Caco-2 (cell line): ENCODE data around the gene PPP1R7. TPM values are rescaled to one million over a fixed set of nuclear protein-coding genes. Genes with fewer than 3 reads are reported as not detected.

Source experiments
- BruUV-seq: library from RNA; stranded (reverse); fragments of 400-500 nt; replicated peaks from 2 replicates; lab custom pipeline; 2021; lab: Mats Ljungman, UMichigan
- CTCF ChIA-PET: fragments of 300-600 bp; sonication (Branson Sonifier 250); formaldehyde crosslinking; loops from one replicate; lab custom pipeline; 2022; ENCODE audit warnings: antibody characterized with exemption; lab: Charles Lee
- POLR2A ChIA-PET: fragments of 300-600 bp; sonication (Branson Sonifier 250); formaldehyde crosslinking; loops from one replicate; lab custom pipeline; 2022; ENCODE audit warnings: antibody characterized with exemption; lab: Charles Lee
- DNase-seq, 2 experiments: peaks; one replicate each; pipeline versions ENCODE4 v3.0.0 to v3.0.0-alpha.2; 2020 to 2022
- H3K27me3 ChIP-seq: replicated peaks from 2 replicates; pipeline ENCODE4 v1.6.0; 2011; ENCODE audit warnings: low read length; ENCODE audit not compliant: control insufficient read depth, insufficient read depth
- H3K36me3 ChIP-seq: 2 replicates; pipeline ENCODE4 v1.5.1; 2011; ENCODE audit warnings: low read length; ENCODE audit not compliant: control insufficient read depth, insufficient read depth
- H3K4me1 ChIP-seq: fragments of 250-450 bp; sonication (Bioruptor Pico); 2 replicates; pipeline ENCODE4 v1.5.1; 2020; ENCODE audit warnings: mild to moderate bottlenecking
- H3K4me3 ChIP-seq: 2 replicates; pipeline ENCODE4 v1.5.1; 2011; ENCODE audit warnings: low read depth, mild to moderate bottlenecking, control low read depth, low read length
- H3K9me3 ChIP-seq: fragments of 250-450 bp; sonication (Bioruptor Pico); 2 replicates; pipeline ENCODE4 v1.5.1; 2020; ENCODE audit warnings: mild to moderate bottlenecking, moderate library complexity
- H3K27ac Mint-ChIP-seq: one replicate; pipeline ENCODE4 v1.8.0; 2022; ENCODE audit warnings: mixed read lengths; ENCODE audit not compliant: unreplicated experiment
- H3K27me3 Mint-ChIP-seq: one replicate; pipeline ENCODE4 v1.8.0; 2022; ENCODE audit warnings: mixed read lengths; ENCODE audit not compliant: insufficient read depth, unreplicated experiment
- H3K36me3 Mint-ChIP-seq: one replicate; pipeline ENCODE4 v1.8.0; 2022; ENCODE audit warnings: mild to moderate bottlenecking, mixed read lengths; ENCODE audit not compliant: insufficient read depth, unreplicated experiment
- H3K4me1 Mint-ChIP-seq: one replicate; pipeline ENCODE4 v1.8.0; 2022; ENCODE audit warnings: low read depth, mixed read lengths; ENCODE audit not compliant: unreplicated experiment
- H3K4me3 Mint-ChIP-seq: one replicate; pipeline ENCODE4 v1.8.0; 2022; ENCODE audit warnings: mild to moderate bottlenecking, moderate library complexity, mixed read lengths; ENCODE audit not compliant: unreplicated experiment
- H3K9me3 Mint-ChIP-seq: one replicate; pipeline ENCODE4 v1.8.0; 2022; ENCODE audit warnings: mixed read lengths; ENCODE audit not compliant: unreplicated experiment
- intact Hi-C: fragments of 100-400 bp; cut with micrococcal nuclease; formaldehyde crosslinking; loops from one replicate; pipeline ENCODE4 v1.10.0; 2022; ENCODE audit not compliant: unreplicated experiment
- total RNA-seq: library from RNA; stranded (reverse); gene quantifications from 2 replicates; pipeline ENCODE4 v1.2.3, GENCODE V29; 2022
- TF ChIP-seq, protein P1 (sequence below), 2 experiments: fragments of 200-600 bp in 1 of 2; IDR thresholded peaks; 1 replicate in 1 of 2; 2 replicates in 1 of 2; pipeline versions ENCODE4 v1.5.1 to v1.8.0; 2011 to 2022; ENCODE audit warnings: antibody characterized with exemption in 1 of 2, control low read depth in 1 of 2, inconsistent platforms in 1 of 2, low read depth in 1 of 2, low read length in 1 of 2, mild to moderate bottlenecking in 1 of 2, moderate library complexity in 1 of 2; ENCODE audit not compliant: insufficient read depth in 1 of 2, severe bottlenecking in 1 of 2, unreplicated experiment in 1 of 2

The PPP1R7 gene
- total RNA-seq, 1 experiment from 2014 or later = 32.5 TPM

DNA sequence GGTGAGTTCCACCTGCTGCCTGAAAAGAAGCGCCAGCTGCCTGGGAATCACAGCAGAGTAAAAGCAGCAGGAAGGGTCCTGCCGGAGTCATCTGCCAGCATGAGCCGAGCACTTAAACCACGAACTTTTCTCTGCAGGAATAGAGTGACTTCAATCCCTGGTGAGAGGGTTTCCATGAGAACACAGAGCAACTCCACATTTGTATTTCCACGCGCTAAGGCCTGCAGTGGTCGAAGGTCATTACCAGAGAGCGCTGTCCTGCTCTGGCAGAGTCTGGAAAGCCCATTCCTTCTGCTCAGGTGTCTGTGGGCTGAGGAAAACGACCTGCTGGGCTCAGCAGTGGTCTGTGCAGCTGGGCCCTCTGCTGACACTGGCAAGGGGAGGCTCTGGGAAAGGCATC is 7.7 kb upstream of the PPP1R7 start:
- CTCF ChIA-PET = no interaction called here
- Mint-ChIP-seq H3K36me3 (no peaks in the 10 kb centered on the region), H3K27me3 (no peaks in the 10 kb centered on the region), H3K9me3 (no peaks in the 10 kb centered on the region), H3K4me3 (no peak overlapping the region), H3K27ac (no peak overlapping the region), H3K4me1 (no peaks in the 10 kb centered on the region)
- no peaks in the 10 kb centered on the region for H3K4me1 ChIP-seq
- H3K4me3 ChIP-seq = no peak overlapping the region
- TF ChIP-seq, protein P1, sequence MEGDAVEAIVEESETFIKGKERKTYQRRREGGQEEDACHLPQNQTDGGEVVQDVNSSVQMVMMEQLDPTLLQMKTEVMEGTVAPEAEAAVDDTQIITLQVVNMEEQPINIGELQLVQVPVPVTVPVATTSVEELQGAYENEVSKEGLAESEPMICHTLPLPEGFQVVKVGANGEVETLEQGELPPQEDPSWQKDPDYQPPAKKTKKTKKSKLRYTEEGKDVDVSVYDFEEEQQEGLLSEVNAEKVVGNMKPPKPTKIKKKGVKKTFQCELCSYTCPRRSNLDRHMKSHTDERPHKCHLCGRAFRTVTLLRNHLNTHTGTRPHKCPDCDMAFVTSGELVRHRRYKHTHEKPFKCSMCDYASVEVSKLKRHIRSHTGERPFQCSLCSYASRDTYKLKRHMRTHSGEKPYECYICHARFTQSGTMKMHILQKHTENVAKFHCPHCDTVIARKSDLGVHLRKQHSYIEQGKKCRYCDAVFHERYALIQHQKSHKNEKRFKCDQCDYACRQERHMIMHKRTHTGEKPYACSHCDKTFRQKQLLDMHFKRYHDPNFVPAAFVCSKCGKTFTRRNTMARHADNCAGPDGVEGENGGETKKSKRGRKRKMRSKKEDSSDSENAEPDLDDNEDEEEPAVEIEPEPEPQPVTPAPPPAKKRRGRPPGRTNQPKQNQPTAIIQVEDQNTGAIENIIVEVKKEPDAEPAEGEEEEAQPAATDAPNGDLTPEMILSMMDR (IDR thresholded peaks at IDR 0.05; ENCODE audit: insufficient read depth in 1 of 2, low read depth in 1 of 2, low read length in 1 of 2, severe bottlenecking in 1 of 2, unreplicated experiment in 1 of 2) = no peak
- intact Hi-C loops = no loop called here
- H3K27me3 ChIP-seq = no peaks in the 10 kb centered on the region
- H3K36me3 ChIP-seq = no peaks in the 10 kb centered on the region
- BruUV-seq = no TSS peak
- DNase-seq = no peak
- no peaks in the 10 kb centered on the region for H3K9me3 ChIP-seq
- POLR2A ChIA-PET = no interaction called here

DNA sequence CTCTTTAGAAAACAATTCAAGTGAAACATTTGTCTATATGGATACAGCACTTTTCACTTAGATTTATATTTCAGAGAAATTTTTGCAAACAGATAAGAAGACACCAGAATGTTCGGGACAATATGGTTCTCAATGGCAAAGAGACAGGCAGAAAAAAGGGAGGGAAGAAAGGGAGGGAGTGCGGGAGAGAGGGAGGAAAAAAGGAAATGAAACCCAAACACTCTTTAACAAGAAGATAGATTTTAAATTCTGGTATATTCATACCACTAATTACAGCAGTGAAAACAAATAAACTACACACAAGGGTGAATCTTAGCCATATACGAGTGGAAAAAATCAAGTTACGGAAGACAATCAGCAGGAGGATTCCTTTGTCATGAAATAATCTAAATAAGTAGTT is 4.0 kb upstream of the PPP1R7 start:
- DNase-seq = no peak
- peaks cover 8% of the 10 kb centered on the region for H3K36me3 Mint-ChIP-seq
- ChIA-PET POLR2A (no interaction called here), CTCF (no interaction called here)
- Histone ChIP-seq H3K36me3 (no peaks in the 10 kb centered on the region), H3K4me3 (no peak overlapping the region), H3K27me3 (no peaks in the 10 kb centered on the region), H3K9me3 (no peaks in the 10 kb centered on the region), H3K4me1 (0 out of 2 replicates have a peak, but pooled peaks cover 3% of the 10 kb centered on the region)
- no peak overlapping the region for H3K4me3 Mint-ChIP-seq
- no TSS peak for BruUV-seq
- TF ChIP-seq, protein P1 (IDR thresholded peaks at IDR 0.05; ENCODE audit: insufficient read depth in 1 of 2, low read depth in 1 of 2, low read length in 1 of 2, severe bottlenecking in 1 of 2, unreplicated experiment in 1 of 2) = no peak
- H3K27me3 Mint-ChIP-seq = no peaks in the 10 kb centered on the region
- H3K9me3 Mint-ChIP-seq = no peaks in the 10 kb centered on the region
- no peak overlapping the region for H3K27ac Mint-ChIP-seq
- peaks cover 13% of the 10 kb centered on the region for H3K4me1 Mint-ChIP-seq
- intact Hi-C loops = loop anchor here (5.0 kb wide), 1 partner anchor 71 kb away; no protein-coding TSS in a partner anchor

DNA sequence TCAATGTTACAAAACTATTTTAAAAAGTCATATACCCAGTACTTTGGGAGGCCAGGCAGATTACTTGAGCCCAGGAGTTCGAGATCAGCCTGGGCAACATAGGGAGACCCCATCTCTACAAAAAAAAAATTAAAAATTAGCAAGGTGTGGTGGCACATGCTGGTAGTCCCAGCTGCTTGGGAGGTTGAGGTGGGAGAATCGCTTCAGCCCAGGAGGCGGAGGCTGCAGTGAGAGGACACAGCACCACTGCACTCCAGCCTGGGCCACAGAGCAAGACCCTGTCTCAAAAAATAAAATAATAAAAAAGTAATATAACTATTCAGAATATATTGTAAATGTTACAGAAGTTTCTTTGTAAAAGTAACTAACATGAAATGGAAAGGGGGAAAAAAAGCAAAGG is 2.9 kb upstream of the PPP1R7 start:
- TF ChIP-seq, protein P1 (IDR thresholded peaks at IDR 0.05; ENCODE audit: insufficient read depth in 1 of 2, low read depth in 1 of 2, low read length in 1 of 2, severe bottlenecking in 1 of 2, unreplicated experiment in 1 of 2) = no peak
- Mint-ChIP-seq H3K4me1 (peaks cover 16% of the 10 kb centered on the region), H3K4me3 (peak overlapping the region; percentile 84), H3K27me3 (no peaks in the 10 kb centered on the region), H3K36me3 (peaks cover 8% of the 10 kb centered on the region), H3K27ac (no peak overlapping the region), H3K9me3 (no peaks in the 10 kb centered on the region)
- Histone ChIP-seq H3K4me3 (no peak overlapping the region), H3K36me3 (no peaks in the 10 kb centered on the region), H3K9me3 (no peaks in the 10 kb centered on the region), H3K27me3 (no peaks in the 10 kb centered on the region), H3K4me1 (0 out of 2 replicates have a peak, but pooled peaks cover 3% of the 10 kb centered on the region)
- intact Hi-C loops = loop anchor here (5.0 kb wide), 1 partner anchor 70 kb away; no protein-coding TSS in a partner anchor
- CTCF ChIA-PET = no interaction called here
- no TSS peak for BruUV-seq
- DNase-seq = no peak
- POLR2A ChIA-PET = no interaction called here
